Liver (tissue), 9 donors: ENCODE data around the gene SYCP3. TPM values are rescaled to one million over a fixed set of nuclear protein-coding genes. Genes with fewer than 3 reads are reported as not detected.

Experiments used
- DNase-seq: peaks from one replicate; pipeline ENCODE4 v3.0.0-alpha.2; 2017; ENCODE audit warnings: low spot score
- H3K27ac ChIP-seq, 2 donors: one replicate each; pipeline ENCODE4 v1.7.0; 2013; ENCODE audit warnings: inconsistent platforms in 2 of 2, low read length in 2 of 2, control low read depth in 1 of 2, low read depth in 1 of 2, mild to moderate bottlenecking in 1 of 2
- H3K27me3 ChIP-seq, 4 donors: one replicate each; pipeline versions ENCODE4 v1.6.1 to v1.7.0; 2013; ENCODE audit warnings: low read length in 3 of 4, inconsistent platforms in 1 of 4, mild to moderate bottlenecking in 1 of 4, moderate library complexity in 1 of 4; ENCODE audit not compliant: control insufficient read depth in 4 of 4, insufficient read depth in 4 of 4
- H3K36me3 ChIP-seq, 4 donors: one replicate each; pipeline versions ENCODE4 v1.6.1 to v1.7.0; 2013; ENCODE audit warnings: low read length in 3 of 4, mild to moderate bottlenecking in 3 of 4, low read depth in 1 of 4, moderate library complexity in 1 of 4; ENCODE audit not compliant: control insufficient read depth in 4 of 4, insufficient read depth in 3 of 4
- H3K4me1 ChIP-seq, 4 donors: one replicate each; pipeline versions ENCODE4 v1.6.1 to v1.7.0; 2013; ENCODE audit warnings: low read length in 3 of 4, mild to moderate bottlenecking in 3 of 4, moderate library complexity in 1 of 4; ENCODE audit not compliant: control insufficient read depth in 4 of 4, insufficient read depth in 4 of 4
- H3K4me3 ChIP-seq, 3 donors: one replicate each; pipeline versions ENCODE4 v1.6.1 to v1.7.0; 2013; ENCODE audit warnings: low read length in 3 of 3, control low read depth in 1 of 3, low read depth in 1 of 3, mild to moderate bottlenecking in 1 of 3
- H3K9ac ChIP-seq, 2 donors: one replicate each; pipeline ENCODE4 v1.7.0; 2013; ENCODE audit warnings: low read length in 2 of 2, mild to moderate bottlenecking in 2 of 2, moderate library complexity in 2 of 2, control low read depth in 1 of 2, low read depth in 1 of 2
- H3K9me3 ChIP-seq, 4 donors: one replicate each; pipeline versions ENCODE4 v1.6.1 to v1.7.0; 2013; ENCODE audit warnings: low read length in 3 of 4; ENCODE audit not compliant: control insufficient read depth in 4 of 4
- CTCF ChIP-seq: fragments of 150-350 bp; IDR thresholded peaks from 2 replicates; pipeline ENCODE4 v1.5.1; 2017; ENCODE audit warnings: improper control_type of control experiment, low read depth, low read length; ENCODE audit not compliant: missing input control
- EGR1 ChIP-seq, 2 donors: IDR thresholded peaks; 2 replicates each; pipeline ENCODE4 v1.6.1; 2016 to 2018; ENCODE audit warnings: antibody characterized with exemption in 2 of 2, low read depth in 2 of 2
- FOXA1 ChIP-seq: IDR thresholded peaks from 2 replicates; pipeline ENCODE4 v1.6.1; 2016; ENCODE audit warnings: antibody characterized with exemption
- FOXA2 ChIP-seq: IDR thresholded peaks from 2 replicates; pipeline ENCODE4 v1.6.1; 2016; ENCODE audit warnings: antibody characterized with exemption
- GABPA ChIP-seq, 2 donors: IDR thresholded peaks in 1 of 2; conservative IDR thresholded peaks in 1 of 2; 2 replicates each; pipeline ENCODE4 v1.6.1; 2016; ENCODE audit warnings: antibody characterized with exemption in 2 of 2, mild to moderate bottlenecking in 1 of 2, moderate library complexity in 1 of 2
- HNF4A ChIP-seq, 2 donors: conservative IDR thresholded peaks; 2 replicates each; pipeline ENCODE4 v1.6.1; 2016; ENCODE audit warnings: antibody characterized with exemption in 2 of 2, mild to moderate bottlenecking in 2 of 2
- HNF4G ChIP-seq: IDR thresholded peaks from 2 replicates; pipeline ENCODE4 v1.6.1; 2016; ENCODE audit warnings: antibody characterized with exemption
- JUND ChIP-seq, 2 donors: IDR thresholded peaks; 2 replicates each; pipeline ENCODE4 v1.6.1; 2016; ENCODE audit warnings: antibody characterized with exemption in 2 of 2
- MAX ChIP-seq: IDR thresholded peaks from 2 replicates; pipeline ENCODE4 v1.6.1; 2016; ENCODE audit warnings: antibody characterized with exemption
- NR2F2 ChIP-seq: IDR thresholded peaks from 2 replicates; pipeline ENCODE4 v1.6.1; 2016; ENCODE audit warnings: antibody characterized with exemption
- RAD21 ChIP-seq, 2 donors: IDR thresholded peaks; 2 replicates each; pipeline ENCODE4 v1.6.1; 2016; ENCODE audit warnings: antibody characterized with exemption in 2 of 2, mild to moderate bottlenecking in 2 of 2
- REST ChIP-seq: IDR thresholded peaks from 2 replicates; pipeline ENCODE4 v1.6.1; 2016; ENCODE audit warnings: antibody characterized with exemption, mild to moderate bottlenecking
- RXRA ChIP-seq, 2 donors: IDR thresholded peaks; 2 replicates each; pipeline ENCODE4 v1.6.1; 2017 to 2018; ENCODE audit warnings: antibody characterized with exemption in 2 of 2, mild to moderate bottlenecking in 1 of 2
- SP1 ChIP-seq: IDR thresholded peaks from 2 replicates; pipeline ENCODE4 v1.6.1; 2018; ENCODE audit warnings: antibody characterized with exemption, mild to moderate bottlenecking
- TAF1 ChIP-seq: conservative IDR thresholded peaks from 2 replicates; pipeline ENCODE4 v1.6.1; 2016; ENCODE audit warnings: antibody characterized with exemption, mild to moderate bottlenecking
- YY1 ChIP-seq: IDR thresholded peaks from 2 replicates; pipeline ENCODE4 v1.6.1; 2016; ENCODE audit warnings: antibody characterized with exemption, mild to moderate bottlenecking
- ZBTB33 ChIP-seq: IDR thresholded peaks from 2 replicates; pipeline ENCODE4 v1.6.1; 2016; ENCODE audit warnings: antibody characterized with exemption
- WGBS: extraction: QIAGEN DNeasy Blood & Tissue Kit; methylation state at CpG from one replicate; pipeline ENCODE4 v1.1.7; 2013; 5-methylcytosine and 5-hydroxymethylcytosine counted together
- polyA plus RNA-seq, 2 donors: library from polyadenylated mRNA; stranded (reverse) in 1 of 2; unstranded in 1 of 2; fragments of 200-250 nt in 1 of 2; fragments of >200 nt in 1 of 2; fragmentation: Nextera tagmentation in 1 of 2; extraction: Ambion mirVana in 1 of 2; gene quantifications; one replicate each; pipeline versions ENCODE4 v1.2.1 to v1.2.3, GENCODE V29; 2013 to 2015
- total RNA-seq, 2 donors: library from RNA; depleted of rRNA; stranded (reverse); fragments of >200 nt; gene quantifications; one replicate each; pipeline ENCODE4 v1.2.3, GENCODE V29; 2014
- donor health status: healthy.
- donor health status: healthy.
- donor health status: healthy.
- donor health status: healthy.
- donor health status: healthy.

SYCP3 gene
- total and polyA plus RNA-seq, 4 donors, result 0.17 to 3.0 TPM; not detected in 2

- H3K27me3 ChIP-seq, result no peaks in the 10 kb centered on the region
- H3K9ac ChIP-seq, result peak within 1 kb of the TSS; percentile 84 to 91
- peak within 1 kb of the TSS; percentile 97 to 98 for H3K27ac ChIP-seq
- no peak for TF ChIP-seq MAX
- TF ChIP-seq SP1, result no peak
- no peak for TF ChIP-seq FOXA2
- no peak for TF ChIP-seq YY1
- peak; percentile 4 for TF ChIP-seq CTCF
- no peak for TF ChIP-seq JUND (IDR thresholded peaks at IDR 0.05)
- no peak for TF ChIP-seq TAF1
- no peak for TF ChIP-seq HNF4G
- peak; percentile 41 to 42 for TF ChIP-seq HNF4A (conservative IDR thresholded peaks at IDR 0.05)
- TF ChIP-seq NR2F2, result peak; percentile 10
- TF ChIP-seq RAD21 (IDR thresholded peaks at IDR 0.05), result no peak
- TF ChIP-seq EGR1 (IDR thresholded peaks at IDR 0.05; ENCODE audit: low read depth in 2 of 2), result no peak
- TF ChIP-seq FOXA1, result no peak
- no peak for TF ChIP-seq GABPA (IDR thresholded peaks at IDR 0.05 in 1 of 2, conservative IDR thresholded peaks at IDR 0.05 in 1 of 2)
- TF ChIP-seq ZBTB33, result no peak
- no peak for TF ChIP-seq RXRA (IDR thresholded peaks at IDR 0.05)
- TF ChIP-seq REST, result no peak
- peak within 1 kb of the TSS; percentile 74 to 99 (median 89) for H3K4me3 ChIP-seq
- H3K9me3 ChIP-seq, result peaks cover 0 to 3% (median 0%) of the 10 kb centered on the region in 4 donors
- DNase-seq, result peak; percentile 87
- H3K4me1 ChIP-seq, result peaks cover 4 to 44% (median 19%) of the 10 kb centered on the region in 4 donors
- WGBS, result under 1% methylated on average over 80 of the region's 80 CpGs
- H3K36me3 ChIP-seq, result no peaks in the 10 kb centered on the region
Measured at GRCh38 chr12:101697197-101697929, 41.9 kb downstream of the SYCP3 start, which contains the start of gene CHPT1. CHPT1 (plus strand) TSS chr12:101697640; CDS start chr12:101697862, 222 bp downstream.
